ENCODE results near the gene FEV. TPM values are rescaled to one million over a fixed set of nuclear protein-coding genes. Genes with fewer than 3 reads are reported as not detected.

The FEV gene
- total RNA-seq, 4 donors from 2014 or later, result not detected

- no peak overlapping the region for H3K27ac ChIP-seq
- no peak for TF ChIP-seq CTCF (IDR thresholded peaks at IDR 0.05)
- no peak for TF ChIP-seq EP300 (IDR thresholded peaks at IDR 0.05)
- TF ChIP-seq POLR2A (IDR thresholded peaks at IDR 0.05), result no peak
- peaks cover 0 to 18% of the 10 kb centered on the region in 2 donors for H3K27me3 ChIP-seq
- no peaks in the 10 kb centered on the region for H3K36me3 ChIP-seq
- no peaks in the 10 kb centered on the region for H3K9me3 ChIP-seq
- no peaks in the 10 kb centered on the region for H3K4me1 ChIP-seq
- H3K4me3 ChIP-seq, result no peak overlapping the region
- no peak for DNase-seq (ENCODE audit: low spot score in 2 of 2)
- WGBS, 2 donors, result 58 to 67% methylated on average over 14 of the region's 14 CpGs
Measured at GRCh38 chr2:219017201-219017931, 32.4 kb upstream of the FEV start.

GRCh38 chr2:219016721-219017120 lies 31.7 kb upstream of the FEV start:
- peaks cover 0 to 18% of the 10 kb centered on the region in 2 donors for H3K27me3 ChIP-seq
- TF ChIP-seq CTCF (IDR thresholded peaks at IDR 0.05) (no peak), EP300 (IDR thresholded peaks at IDR 0.05) (no peak), POLR2A (IDR thresholded peaks at IDR 0.05) (no peak)
- H3K4me3 ChIP-seq, result no peak overlapping the region
- H3K27ac ChIP-seq, result no peak overlapping the region
- no peaks in the 10 kb centered on the region for H3K36me3 ChIP-seq
- H3K4me1 ChIP-seq, result no peaks in the 10 kb centered on the region
- DNase-seq (ENCODE audit: low spot score in 2 of 2), result no peak
- 90 to 91% methylated on average over 11 of the region's 11 CpGs for WGBS, 2 donors
- H3K9me3 ChIP-seq, result no peaks in the 10 kb centered on the region

- Histone ChIP-seq H3K36me3 (no peaks in the 10 kb centered on the region), H3K4me3 (no peak overlapping the region), H3K4me1 (no peaks in the 10 kb centered on the region), H3K27me3 (peaks cover 0 to 20% of the 10 kb centered on the region in 2 donors), H3K27ac (no peak overlapping the region), H3K9me3 (no peaks in the 10 kb centered on the region)
- TF ChIP-seq EP300 (IDR thresholded peaks at IDR 0.05) (no peak), CTCF (IDR thresholded peaks at IDR 0.05) (no peak), POLR2A (IDR thresholded peaks at IDR 0.05) (no peak)
- DNase-seq (ENCODE audit: low spot score in 2 of 2), result no peak
- WGBS, 2 donors, result 73 to 74% methylated on average over 5 of the region's 5 CpGs
Measured at GRCh38 chr2:219010873-219011272, 25.9 kb upstream of the FEV start.

GRCh38 chr2:219010162-219010756 lies 25.3 kb upstream of the FEV start:
- Histone ChIP-seq H3K27ac (no peak overlapping the region), H3K36me3 (no peaks in the 10 kb centered on the region), H3K4me3 (no peak overlapping the region), H3K9me3 (no peaks in the 10 kb centered on the region), H3K27me3 (peaks cover 0 to 26% of the 10 kb centered on the region in 2 donors), H3K4me1 (no peaks in the 10 kb centered on the region)
- TF ChIP-seq POLR2A (IDR thresholded peaks at IDR 0.05) (no peak), EP300 (IDR thresholded peaks at IDR 0.05) (no peak), CTCF (IDR thresholded peaks at IDR 0.05) (peak in 1 of 5 experiments; percentile 12)
- WGBS, 2 donors, result 50 to 54% methylated on average over 6 of the region's 6 CpGs
- DNase-seq (ENCODE audit: low spot score in 2 of 2), result no peak

- Histone ChIP-seq H3K9me3 (no peaks in the 10 kb centered on the region), H3K4me1 (no peaks in the 10 kb centered on the region), H3K27me3 (peaks cover 0 to 36% of the 10 kb centered on the region in 2 donors), H3K36me3 (no peaks in the 10 kb centered on the region), H3K27ac (no peak overlapping the region), H3K4me3 (no peak overlapping the region)
- TF ChIP-seq POLR2A (IDR thresholded peaks at IDR 0.05), result no peak
- no peak for TF ChIP-seq EP300 (IDR thresholded peaks at IDR 0.05)
- TF ChIP-seq CTCF (IDR thresholded peaks at IDR 0.05), result no peak
- no peak for DNase-seq (ENCODE audit: low spot score in 2 of 2)
- 67 to 74% methylated on average over 2 of the region's 2 CpGs for WGBS, 2 donors
Measured at GRCh38 chr2:219009294-219009693, 24.3 kb upstream of the FEV start.
